Measurements from ENCODE around the gene TMEM14A. TPM values are rescaled to one million over a fixed set of nuclear protein-coding genes. Genes with fewer than 3 reads are reported as not detected.
A peak's percentile ranks its signal among the peaks of the same experiment; 100 is the strongest.

Gene TMEM14A
- total and polyA plus RNA-seq, 9 of the 15 experiments (the other 6 are each of a cell fraction or from before 2014, with no cell fraction given) = 3.5 to 43.3 (median 8.5) TPM

GRCh38 chr6:52634211-52634610 is 36.7 kb upstream of the TMEM14A start:
- POLR2A ChIA-PET = interaction anchor here (0.8 to 1.2 kb wide), 3 partner anchors 9 to 262 kb away, joined by 3 read pairs; no protein-coding TSS in a partner anchor

More at GRCh38 chr6:52634211-52634610, 36.7 kb upstream of the TMEM14A start:
- no peak overlapping the region; a peak in 1 of 4 replicates for H3K9ac ChIP-seq (ENCODE audit: insufficient read depth in 1 of 2, low read depth in 2 of 2, low read length in 2 of 2)
- no peaks in the 10 kb centered on the region for H4K20me1 ChIP-seq (replicated peaks; ENCODE audit: control insufficient read depth, insufficient read depth, low read length)
- no peak overlapping the region for H3K27ac ChIP-seq (ENCODE audit: extremely low read depth, low read depth, low read length)
- CTCF ChIA-PET (ENCODE audit: low intra/inter-chr PET ratio) = no interaction called here
- DNase-seq (ENCODE audit: extremely low read depth in 1 of 4, low spot score in 3 of 4) (no peak), ATAC-seq (no peak), FAIRE-seq (no peak)
- H3K9me1 ChIP-seq (ENCODE audit: control insufficient read depth, insufficient read depth, low read length) = no peaks in the 10 kb centered on the region
- no peak overlapping the region for H3K4me2 ChIP-seq (ENCODE audit: insufficient read depth, low read length)
- H2AFZ ChIP-seq (ENCODE audit: low read depth, low read length) = no peak overlapping the region
- in situ Hi-C loops (cut with MboI) (no loop called here), intact Hi-C loops (cut with micrococcal nuclease) (no loop called here)
- WGBS (ENCODE audit: insufficient coverage, low coverage, missing lambda C conversion rate) = 54% methylated on average over 3 of the region's 3 CpGs
- BruUV-seq (replicated peaks) = no TSS peak
- no peak overlapping the region for H3K4me3 ChIP-seq
- TF ChIP-seq MED1 (CRISPR knock-in tag; IDR thresholded peaks at IDR 0.05; ENCODE audit: borderline replicate concordance) = no peak
- no peak for TF ChIP-seq ZNF431 (CRISPR knock-in tag; IDR thresholded peaks at IDR 0.05)
- TF ChIP-seq, protein P1, sequence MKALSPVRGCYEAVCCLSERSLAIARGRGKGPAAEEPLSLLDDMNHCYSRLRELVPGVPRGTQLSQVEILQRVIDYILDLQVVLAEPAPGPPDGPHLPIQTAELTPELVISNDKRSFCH (CRISPR knock-in tag; IDR thresholded peaks at IDR 0.05) = no peak
- TF ChIP-seq, protein P1 (tag; IDR thresholded peaks at IDR 0.05) = no peak
- no peak for TF ChIP-seq ZNF695 (CRISPR knock-in tag; IDR thresholded peaks at IDR 0.05)
- TF ChIP-seq PHF8 (IDR thresholded peaks at IDR 0.05; ENCODE audit: borderline replicate concordance, low read length) = no peak
- no peak for TF ChIP-seq POLR2AphosphoS2 (IDR thresholded peaks at IDR 0.05; ENCODE audit: low read length)
- TF ChIP-seq, protein P2, sequence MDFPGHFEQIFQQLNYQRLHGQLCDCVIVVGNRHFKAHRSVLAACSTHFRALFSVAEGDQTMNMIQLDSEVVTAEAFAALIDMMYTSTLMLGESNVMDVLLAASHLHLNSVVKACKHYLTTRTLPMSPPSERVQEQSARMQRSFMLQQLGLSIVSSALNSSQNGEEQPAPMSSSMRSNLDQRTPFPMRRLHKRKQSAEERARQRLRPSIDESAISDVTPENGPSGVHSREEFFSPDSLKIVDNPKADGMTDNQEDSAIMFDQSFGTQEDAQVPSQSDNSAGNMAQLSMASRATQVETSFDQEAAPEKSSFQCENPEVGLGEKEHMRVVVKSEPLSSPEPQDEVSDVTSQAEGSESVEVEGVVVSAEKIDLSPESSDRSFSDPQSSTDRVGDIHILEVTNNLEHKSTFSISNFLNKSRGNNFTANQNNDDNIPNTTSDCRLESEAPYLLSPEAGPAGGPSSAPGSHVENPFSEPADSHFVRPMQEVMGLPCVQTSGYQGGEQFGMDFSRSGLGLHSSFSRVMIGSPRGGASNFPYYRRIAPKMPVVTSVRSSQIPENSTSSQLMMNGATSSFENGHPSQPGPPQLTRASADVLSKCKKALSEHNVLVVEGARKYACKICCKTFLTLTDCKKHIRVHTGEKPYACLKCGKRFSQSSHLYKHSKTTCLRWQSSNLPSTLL (IDR thresholded peaks at IDR 0.05) = no peak
- TF ChIP-seq SREBF1 (IDR thresholded peaks at IDR 0.05; ENCODE audit: borderline replicate concordance, low read depth, low read length) = no peak
- TF ChIP-seq GTF2E2 (tag; IDR thresholded peaks at IDR 0.05) = 0 out of 2 replicates have a peak, but pooled peaks have one; percentile 29
- no peak for TF ChIP-seq FOXM1 (IDR thresholded peaks at IDR 0.05; ENCODE audit: low read depth)
- TF ChIP-seq FOXM1 (CRISPR knock-in tag; IDR thresholded peaks at IDR 0.05; ENCODE audit: low read depth) = no peak
- no peak for TF ChIP-seq ZNF224 (CRISPR knock-in tag; IDR thresholded peaks at IDR 0.05)
- peak; percentile 11; the same call in 1 of the 2 replicates for TF ChIP-seq POLR2H (tag; IDR thresholded peaks at IDR 0.05; ENCODE audit: low read depth)
- TF ChIP-seq CEBPG (CRISPR knock-in tag; IDR thresholded peaks at IDR 0.05) = no peak
- no peak for TF ChIP-seq CEBPG (tag; conservative IDR thresholded peaks at IDR 0.05 in 1 of 2, IDR thresholded peaks at IDR 0.05 in 1 of 2)
- H3K4me1 ChIP-seq (replicated peaks in 1 of 2; ENCODE audit: control insufficient read depth in 2 of 2, insufficient read depth in 2 of 2, low read length in 2 of 2) = peaks cover 0 to 4% of the 10 kb centered on the region in 2 experiments; a peak in 1 of 5 replicates
- H3K79me2 ChIP-seq (ENCODE audit: control insufficient read depth, insufficient read depth, low read length) = no peaks in the 10 kb centered on the region
- H3K36me3 ChIP-seq (ENCODE audit: control insufficient read depth, insufficient read depth, low read length) = no peaks in the 10 kb centered on the region
- H3K27me3 ChIP-seq (ENCODE audit: control insufficient read depth in 2 of 2, insufficient read depth in 2 of 2, low read length in 2 of 2) = no peaks in the 10 kb centered on the region
- no peaks in the 10 kb centered on the region for H3K9me3 ChIP-seq (replicated peaks; ENCODE audit: control insufficient read depth, insufficient read depth, low read depth, low read length)

All from K562 (cell line).